CD4-positive, alpha-beta T cell treated with Interleukin-21 for 1 hour (primary cell): ENCODE results near the gene RBM33.

Experiments
- DNase-seq: peaks from one replicate; pipeline ENCODE4 v3.0.0-alpha.2; 2020

RBM33 gene

DNA sequence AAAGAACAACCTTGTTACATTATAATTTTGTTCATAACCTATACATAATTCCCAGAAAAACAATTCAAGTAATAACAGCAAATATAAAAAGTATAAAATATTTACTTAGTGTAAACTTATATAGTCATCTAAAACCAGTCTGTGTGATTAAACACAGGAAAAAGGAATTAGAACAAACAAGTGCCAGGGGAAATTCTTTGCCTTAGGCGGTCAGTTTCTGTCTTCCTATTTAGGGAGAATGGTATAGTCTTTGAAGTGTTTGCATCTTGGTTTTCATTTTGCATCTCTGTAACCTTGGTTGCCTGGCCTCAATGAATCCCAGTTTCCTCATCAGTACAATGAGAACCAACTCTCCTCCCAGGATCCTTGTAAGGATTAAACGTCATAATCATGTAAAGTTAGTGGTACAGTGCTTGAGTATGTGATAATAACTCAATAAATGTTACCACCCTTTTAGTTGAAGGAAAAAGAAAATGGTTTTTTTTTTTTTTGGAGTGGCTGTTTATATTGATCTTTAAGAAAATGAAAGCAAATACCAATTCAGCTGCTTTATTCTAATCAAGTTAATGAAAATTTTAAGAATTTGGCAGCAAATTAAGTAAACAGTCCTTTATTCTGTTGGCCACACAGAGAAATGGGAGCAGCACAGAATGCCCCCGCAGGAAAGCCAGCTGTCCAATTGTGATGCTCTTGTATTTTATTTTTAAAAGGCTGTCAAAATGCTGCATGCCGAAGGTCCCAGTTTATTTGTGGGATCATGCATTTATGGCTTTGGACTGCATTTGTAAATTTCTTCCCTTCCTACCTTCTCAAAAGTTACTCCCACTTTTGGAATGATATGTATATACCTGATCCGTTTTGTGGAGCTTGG, 106.0 kb downstream of the RBM33 start:
- no peak for DNase-seq

DNA sequence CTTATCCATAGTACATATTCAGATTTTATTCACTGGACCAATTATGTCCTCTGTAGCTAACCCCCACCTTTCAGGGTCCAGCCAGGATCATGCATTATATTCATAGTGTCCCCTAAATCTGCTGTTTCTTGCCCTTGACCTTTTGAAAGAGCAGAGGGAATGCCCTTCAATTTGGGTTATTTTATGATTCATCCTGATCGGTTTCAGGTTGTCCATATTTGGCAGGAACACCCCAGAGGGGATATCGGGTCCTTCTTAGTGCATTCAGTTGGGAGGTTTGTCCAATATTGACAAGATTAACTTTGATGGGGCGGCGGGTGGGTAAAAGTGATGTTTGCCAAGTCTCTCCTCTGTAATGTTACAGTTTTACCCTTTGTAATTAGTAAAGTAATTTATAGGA, 106.9 kb downstream of the RBM33 start:
- no peak for DNase-seq

DNA sequence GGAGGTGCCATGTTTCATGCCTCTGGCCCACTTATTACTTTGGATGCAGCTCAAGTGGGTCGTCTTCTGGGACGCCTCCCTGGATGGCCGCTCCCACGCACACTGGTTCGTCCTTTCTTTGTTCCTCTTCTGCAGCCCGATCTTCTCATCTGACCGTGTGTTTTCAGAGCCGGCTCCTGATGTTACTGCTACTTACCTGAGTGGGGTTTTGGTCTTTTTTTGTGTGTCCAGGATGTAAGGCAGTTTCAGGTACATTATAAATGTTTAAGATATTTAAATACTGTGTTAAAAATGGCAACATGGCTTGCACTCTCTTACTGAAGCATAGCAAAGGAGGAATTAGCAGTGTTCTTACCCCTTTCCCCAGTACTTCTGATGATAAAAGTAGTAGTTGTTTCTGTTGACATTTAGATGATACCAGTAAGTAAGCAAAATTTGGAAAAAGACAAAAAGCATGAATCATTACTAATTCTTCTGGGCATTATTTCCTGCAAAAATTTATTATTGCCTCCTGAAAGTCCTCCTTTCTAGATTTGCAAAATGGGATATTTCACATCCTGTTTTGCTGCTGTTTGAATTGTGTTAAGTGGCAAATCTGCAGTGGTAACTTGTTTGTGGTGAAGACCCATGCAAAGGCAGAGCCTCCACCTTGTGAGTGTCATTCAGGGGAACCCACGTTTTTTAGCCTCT, 108.4 kb downstream of the RBM33 start:
- no peak for DNase-seq

DNA sequence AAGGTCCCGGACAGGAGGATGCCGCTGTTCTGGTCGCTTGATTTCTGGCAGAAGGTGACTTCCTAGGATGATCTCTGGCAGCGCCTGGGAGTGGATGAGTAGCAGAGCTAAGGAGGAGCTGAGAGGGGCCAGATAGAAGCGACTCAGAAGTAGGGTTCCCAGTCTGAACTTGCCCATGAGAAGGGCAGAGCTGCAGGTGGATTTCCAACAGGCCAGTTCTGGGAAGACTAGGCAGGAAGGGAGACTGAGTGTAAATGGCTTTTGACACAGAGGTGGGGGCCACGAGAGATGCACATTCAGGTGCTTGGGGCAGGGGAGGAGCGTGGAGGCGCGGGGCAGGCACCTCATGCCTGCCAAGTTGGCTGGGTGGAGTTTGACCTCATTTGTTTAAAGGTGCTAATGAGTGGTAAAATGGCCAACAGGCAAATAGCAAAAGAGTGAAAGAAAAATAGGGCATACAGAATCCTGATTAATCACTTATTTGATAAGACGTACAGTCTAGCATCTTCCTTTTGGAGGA, 109.0 kb downstream of the RBM33 start:
- DNase-seq: no peak

DNA sequence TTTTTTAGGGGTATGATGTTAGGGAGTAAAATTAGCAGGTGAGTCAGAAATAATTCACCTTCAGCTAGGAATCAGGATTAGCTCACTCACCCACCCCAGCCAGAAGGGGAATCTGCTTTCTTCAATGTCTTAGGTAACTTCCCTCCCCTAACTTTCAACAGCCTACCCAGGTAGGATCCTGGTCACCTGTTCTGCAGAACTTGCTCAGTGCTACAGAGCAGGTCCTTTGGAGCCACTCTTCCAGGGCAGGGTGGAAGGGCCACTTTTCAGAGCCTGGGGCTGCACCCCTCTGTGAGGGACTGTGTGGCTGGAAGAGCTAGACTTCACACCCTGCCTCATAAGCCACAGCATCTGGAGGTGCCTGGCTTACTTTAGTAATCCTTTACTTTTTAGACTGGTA, 109.7 kb downstream of the RBM33 start:
- DNase-seq: no peak

DNA sequence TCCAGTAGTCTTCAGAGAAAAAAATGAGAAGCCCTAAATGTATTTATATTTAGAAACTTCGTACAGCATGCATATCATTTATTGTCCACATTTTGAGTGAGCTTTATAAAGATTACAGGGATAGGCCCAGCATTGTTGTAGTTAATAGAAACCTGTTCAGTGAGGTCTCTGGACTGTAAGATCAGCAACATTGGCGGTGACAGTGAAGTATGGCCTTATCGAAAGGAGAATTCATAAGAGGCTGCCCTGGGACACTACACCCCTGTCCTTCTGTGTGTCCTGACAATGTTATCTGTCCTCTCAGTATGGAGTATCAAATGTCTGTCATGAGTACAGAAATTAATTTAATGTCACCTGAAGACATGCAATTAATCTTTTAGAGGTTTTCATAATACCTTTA, 110.6 kb downstream of the RBM33 start:
- DNase-seq: no peak

DNA sequence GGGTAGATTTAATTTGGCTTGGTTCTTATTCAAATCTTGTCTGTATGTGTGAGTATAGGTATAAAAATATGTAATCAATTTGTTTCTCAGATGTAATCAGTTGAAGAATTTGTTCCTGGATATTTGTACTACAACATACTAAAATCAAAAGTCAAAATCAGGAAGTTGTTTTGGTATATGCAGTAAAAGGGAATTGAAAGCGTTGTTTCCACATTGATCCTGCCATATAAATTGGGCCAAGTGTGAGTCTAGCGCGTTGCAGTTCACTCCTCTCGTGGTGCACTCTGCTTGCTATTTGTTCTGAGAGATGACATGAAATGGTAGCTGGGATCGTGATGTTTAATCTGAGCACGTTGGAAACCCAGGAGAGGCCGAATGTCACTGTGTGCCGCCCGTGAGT, 111.9 kb downstream of the RBM33 start:
- no peak for DNase-seq

DNA sequence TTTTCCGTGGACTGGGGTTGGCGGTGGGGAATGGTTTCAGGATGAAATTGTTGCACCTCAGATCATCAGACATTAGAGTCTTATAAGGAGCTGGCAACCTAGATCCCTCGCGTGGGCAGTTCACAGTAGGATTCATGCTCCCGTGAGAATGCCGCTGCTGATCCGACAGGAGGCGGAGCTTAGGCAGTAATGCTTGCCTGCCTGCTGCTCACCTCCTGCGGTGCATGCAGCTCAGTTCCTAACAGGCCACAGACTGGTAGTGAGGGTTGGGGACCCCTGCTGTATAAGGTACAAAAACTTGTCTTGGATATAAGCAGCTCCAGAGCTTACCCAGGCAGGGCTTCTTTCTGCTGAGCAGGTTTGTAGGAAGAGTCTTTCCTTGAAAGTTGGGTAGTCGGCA, 113.9 kb downstream of the RBM33 start:
- no peak for DNase-seq

DNA sequence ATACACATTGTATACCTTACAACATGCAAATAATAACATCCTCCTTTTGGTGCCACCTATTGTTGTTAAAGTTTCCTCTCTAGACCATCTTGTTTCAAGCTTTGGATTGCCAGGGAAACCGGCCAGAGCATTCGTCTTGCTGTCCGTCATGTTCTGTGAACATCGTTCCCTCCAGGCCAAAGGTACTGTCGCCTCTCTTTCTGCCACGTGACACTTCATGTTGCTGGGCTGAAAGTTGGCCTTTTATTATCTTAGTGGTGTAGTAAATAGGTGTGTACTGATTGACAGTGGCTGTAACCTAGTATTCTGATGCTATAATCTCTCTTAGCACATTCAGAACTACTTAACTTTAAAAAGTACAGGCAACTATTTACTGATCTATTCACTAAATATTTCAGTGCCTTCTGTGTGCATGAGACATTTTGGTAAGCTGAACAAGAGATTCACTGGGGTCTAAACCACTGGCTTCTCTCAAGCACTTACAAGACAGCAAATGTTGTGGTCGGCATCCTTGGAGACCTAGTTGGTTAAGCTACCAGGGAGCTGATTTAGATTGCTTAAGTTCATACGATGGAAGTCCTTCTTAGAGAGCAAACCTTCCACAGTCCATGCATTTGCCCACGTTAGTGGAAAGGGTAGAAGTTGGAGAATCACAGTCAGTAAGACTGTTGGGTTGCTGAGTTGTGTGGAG, 115.4 kb downstream of the RBM33 start:
- DNase-seq: no peak

DNA sequence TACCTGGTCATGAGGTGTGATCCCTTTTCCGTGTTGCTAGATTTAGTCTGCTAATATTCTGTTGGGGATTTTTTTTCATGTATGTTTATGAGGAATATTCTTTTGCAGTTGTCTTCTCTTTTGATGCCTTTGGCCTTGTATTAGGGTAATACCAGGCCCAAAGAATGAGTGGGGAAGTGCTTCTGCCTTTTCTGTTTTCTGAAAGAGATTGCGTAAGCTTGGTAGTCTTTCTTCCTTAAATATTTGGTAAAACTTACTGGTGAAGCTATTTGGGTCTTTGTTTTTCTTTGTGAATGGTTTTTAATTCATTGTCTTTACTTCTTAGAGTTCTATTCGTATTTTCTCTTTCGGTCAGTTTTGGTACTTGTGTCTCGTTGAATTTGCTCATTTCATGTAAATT, 116.7 kb downstream of the RBM33 start:
- DNase-seq: no peak

DNA sequence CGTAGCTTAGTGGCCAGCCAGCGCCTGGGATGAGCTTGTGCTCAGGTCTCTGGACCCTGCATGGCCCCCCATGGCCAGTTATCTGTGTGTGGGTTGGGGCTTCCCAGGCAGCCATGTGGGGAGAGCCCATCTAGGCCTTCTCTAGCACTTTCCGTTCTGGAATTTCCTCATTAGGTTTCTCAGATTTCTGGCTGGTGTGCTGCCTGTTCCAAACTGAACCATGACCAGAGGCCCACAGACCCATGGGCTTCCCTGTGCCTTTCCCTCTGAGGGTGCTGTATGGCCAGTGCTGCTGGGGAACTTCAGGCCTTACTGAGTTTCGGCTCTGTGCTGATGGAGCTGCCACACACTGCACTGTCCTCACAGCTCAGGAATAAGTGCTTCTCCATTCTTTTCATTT, 117.6 kb downstream of the RBM33 start:
- no peak for DNase-seq

DNA sequence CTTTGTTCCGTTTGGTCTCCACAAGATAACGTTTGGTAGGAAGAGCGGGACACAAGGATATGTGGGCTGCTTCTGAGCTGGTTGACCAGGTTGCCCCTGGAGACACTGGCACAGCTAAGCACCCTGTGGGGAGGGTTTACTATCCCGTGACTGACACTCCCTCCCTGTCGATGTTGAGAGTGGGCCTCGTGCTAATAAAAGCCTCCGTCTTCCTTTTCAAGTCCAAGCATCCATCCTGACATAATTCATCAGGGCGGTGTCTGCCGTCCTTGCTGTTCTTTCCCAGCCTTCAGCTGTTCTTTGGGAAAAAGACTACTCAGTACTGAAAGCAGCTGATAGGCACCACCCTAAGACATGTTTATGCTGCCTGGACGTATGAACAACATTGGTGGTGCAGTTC, 118.2 kb downstream of the RBM33 start:
- DNase-seq: no peak

DNA sequence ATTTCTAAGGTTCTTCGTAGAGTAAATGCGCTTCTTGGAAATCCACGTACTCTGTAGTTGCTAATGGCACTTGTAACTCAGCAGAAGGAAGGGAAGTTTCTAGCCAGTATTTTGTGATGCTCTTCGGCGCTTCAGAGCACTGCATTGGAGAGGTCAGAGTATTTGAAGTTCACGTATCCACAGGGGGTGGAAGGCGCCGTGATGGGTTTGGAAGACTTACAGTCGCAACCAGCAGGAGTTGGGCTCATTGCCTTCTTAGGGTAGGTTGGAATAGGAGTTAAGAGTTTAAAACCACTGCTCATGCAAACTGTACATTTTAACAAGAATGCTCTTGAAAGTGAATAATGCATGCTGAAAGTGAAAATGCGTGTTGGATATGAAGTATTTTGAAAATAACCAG, 118.7 kb downstream of the RBM33 start:
- no peak for DNase-seq

DNA sequence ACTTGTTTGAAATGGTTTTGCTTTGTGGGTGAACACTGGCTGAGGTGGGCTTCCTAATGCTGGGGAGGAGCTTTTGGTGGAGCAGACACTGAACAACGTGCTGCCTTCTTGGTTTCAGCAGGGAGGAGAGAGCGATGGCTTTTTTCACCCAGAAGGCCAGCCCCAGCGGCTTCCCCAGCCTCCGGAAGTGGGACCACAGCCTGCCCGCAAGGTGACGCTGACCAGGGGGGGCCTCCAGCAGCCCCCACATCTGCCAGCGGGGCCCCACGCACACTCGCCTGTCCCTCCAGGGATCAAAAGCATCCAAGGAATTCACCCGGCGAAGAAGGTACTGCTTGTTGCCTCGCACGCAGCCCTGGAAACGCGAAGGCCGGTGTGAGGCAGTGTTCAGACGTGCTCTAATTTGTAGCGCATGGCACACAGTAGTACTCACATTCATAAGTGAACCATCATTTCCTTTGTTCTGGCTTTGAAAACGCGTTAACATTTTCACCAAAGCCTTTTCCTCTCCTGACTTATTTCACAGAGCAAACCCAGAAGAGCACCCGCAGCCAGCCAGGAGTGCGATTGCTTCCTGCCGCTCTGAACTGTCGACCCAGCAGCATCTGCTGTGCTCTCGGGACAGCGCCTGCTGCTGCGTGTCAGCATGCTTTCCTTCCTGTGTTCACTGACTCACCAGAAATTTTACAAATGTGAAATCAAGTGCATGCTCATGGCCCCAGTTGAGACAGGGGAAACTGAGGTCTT, 119.4 kb downstream of the RBM33 start:
- peak; percentile 49 for DNase-seq

DNA sequence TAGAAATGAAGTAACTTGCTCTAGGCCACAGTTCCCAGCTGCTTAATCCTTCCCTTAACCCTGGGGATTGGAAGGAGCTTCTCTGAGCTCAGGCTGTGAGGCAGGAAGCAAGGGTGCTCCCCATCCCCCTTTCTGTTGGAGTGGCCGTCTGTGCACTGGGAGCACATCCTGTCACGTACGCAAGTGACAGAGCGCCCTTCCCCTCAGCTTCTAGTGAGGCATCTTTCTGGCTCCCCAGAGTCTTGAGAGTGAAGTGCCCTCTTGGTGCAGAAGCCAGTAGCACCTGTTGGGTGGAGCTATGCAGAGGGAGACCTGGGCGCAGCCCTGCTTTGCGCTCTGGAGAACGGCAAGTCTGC, 120.0 kb downstream of the RBM33 start:
- peak; percentile 21 for DNase-seq

DNA sequence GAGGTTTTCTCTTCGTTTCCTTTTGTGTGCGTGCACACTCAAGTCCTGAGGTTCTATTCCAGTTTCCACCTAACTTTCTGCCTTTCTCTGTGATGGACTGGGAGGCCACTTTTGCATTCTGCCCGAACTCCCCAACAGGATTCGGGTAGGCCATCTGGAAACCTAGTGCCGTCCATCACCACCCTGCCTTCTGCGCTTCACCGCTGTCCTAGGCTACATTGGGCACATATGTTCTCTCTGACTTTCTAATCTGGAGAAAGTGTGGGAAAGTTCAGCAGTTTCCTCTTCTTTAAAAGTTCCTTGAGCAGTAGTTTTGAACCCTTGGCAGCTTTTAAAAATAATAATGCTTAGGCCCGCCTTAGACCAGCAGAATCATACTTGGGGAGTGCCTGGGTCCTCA, 121.0 kb downstream of the RBM33 start:
- DNase-seq: no peak

DNA sequence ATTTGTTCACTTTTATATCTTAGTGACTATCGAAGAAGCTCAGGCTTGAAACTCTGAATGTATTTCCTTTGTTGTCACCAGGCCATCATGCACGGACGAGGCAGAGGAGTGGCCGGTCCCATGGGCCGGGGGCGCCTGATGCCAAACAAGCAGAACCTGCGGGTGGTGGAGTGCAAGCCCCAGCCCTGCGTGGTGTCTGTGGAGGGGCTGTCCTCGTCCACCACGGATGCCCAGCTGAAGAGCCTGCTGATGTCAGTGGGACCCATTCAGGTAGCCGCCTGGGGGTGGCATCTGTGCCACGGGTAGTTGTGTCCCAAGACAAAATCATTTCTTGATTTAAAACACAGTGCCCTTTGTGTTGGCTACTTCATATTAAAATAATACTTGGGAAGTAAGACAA, 121.9 kb downstream of the RBM33 start:
- DNase-seq: no peak

DNA sequence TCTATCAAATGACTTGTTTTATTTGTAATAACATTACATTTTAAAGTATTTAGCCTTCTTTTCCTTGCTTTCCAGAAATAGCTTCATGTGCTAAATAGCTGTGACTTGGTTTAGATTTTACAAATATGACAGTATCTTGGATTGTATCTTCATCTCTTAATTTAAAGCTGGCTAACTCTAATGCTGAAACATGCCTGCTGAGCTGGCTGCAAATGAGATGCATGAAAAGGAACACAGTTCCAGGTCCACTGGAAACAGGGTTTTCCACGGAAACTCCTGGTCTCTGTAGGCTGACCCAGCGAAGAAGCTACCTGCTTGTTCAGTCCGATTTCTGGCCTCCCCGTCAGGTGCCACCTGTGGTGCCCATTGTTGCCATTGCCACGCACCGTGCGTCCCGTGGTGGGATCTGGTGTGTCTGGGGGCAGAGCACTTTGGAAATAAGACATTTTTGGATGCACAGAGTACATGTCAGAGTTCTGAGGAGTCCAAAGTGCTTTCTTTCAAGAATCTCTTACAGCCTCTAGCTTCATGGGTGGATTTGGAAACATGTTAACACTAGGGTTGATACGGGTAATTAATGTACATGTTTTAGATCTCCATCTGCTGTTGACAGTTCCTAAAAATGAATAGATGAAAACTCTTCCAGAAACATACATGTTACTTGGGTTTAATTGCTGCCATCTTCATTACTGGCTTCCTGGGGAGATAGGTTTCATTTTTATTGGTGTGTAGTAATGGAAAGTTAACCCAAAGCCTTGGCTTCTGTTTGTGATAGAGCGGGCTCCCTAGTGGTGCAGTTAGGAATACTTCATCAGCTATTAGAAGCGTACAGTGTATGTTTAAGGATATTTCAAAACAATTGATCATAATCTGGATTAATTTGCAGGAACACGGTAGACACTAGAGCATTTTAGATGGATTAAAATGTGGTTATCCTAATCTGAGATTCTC, 122.8 kb downstream of the RBM33 start:
- DNase-seq: no peak

DNA sequence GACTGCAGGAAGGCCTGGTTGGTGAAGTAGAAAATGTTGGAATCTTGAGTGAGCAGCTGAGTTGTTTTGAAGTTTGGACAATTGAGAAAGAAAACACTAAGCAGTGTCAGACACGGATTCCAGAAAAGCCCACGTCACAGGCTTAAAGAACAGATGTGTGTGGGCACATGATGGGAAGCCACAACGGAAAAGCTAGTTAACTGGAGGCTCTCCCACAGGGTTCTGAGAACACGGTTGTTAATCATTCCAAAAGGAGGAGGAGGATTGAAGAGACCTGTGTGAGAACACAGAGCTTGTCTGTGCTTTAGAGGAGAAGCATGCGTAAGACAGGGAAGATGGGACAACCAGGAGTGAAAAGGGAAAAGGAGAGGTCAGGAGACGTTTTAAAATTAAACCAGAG, 125.2 kb downstream of the RBM33 start:
- DNase-seq: no peak

DNA sequence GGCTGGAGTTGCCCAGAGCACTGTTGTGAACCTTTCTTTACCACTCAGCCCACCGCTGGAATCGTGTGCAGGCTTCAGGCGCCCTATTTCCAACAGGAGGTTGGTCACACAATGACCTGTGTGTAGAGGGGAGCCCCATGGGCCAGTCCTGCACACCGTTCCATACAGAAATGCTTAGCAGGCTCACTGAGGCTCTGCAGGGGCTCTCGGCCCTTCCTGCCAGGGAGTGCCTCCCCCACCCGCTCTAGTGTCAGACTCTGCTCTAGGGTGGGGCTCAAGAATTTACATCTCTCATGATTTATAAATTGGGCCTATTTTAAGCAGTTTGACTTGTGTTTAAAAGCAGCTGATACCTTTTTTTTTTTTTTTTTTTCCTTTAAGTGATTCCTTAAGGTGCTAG, 125.8 kb downstream of the RBM33 start:
- no peak for DNase-seq

DNA sequence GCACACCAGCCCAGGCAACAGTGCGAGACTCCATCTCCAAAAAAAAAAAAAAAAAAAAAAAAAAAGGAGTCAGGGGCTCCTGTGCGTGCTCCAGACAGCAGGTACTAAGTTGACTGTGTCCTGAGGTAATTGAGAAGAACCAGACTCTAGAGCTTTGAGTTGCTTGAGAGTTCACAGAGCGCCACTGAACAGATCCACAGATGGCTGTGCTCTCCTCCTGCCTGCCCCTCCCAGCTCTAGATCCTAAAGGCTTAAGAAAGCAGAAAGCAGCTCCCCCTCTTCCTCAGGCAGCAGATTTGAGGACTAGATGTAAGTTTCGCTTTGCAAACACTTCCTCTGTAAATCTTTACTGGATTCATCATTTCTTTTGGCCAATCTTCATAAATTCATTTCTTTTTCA, 129.1 kb downstream of the RBM33 start:
- no peak for DNase-seq

DNA sequence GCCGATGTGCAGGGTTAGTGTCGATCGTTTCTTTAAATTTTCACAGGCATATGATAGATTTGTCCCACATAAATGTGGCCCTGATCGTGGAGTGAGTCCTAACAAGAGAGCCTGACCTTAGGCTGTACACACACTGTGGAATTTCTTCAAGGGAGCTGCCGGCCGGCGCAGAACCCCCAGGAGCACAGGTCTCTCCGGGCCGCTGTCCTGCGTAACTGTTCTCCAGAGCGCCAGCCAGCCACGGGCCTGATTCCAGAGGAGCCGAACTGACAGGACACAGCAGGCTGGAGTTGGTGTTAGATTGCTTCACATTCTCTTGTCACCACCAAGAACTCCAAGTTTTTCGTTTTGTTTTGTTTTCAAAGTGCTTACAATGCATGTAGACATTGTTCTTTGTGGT, 130.5 kb downstream of the RBM33 start:
- no peak for DNase-seq
